ENCODE data around the gene REEP5.

DNA sequence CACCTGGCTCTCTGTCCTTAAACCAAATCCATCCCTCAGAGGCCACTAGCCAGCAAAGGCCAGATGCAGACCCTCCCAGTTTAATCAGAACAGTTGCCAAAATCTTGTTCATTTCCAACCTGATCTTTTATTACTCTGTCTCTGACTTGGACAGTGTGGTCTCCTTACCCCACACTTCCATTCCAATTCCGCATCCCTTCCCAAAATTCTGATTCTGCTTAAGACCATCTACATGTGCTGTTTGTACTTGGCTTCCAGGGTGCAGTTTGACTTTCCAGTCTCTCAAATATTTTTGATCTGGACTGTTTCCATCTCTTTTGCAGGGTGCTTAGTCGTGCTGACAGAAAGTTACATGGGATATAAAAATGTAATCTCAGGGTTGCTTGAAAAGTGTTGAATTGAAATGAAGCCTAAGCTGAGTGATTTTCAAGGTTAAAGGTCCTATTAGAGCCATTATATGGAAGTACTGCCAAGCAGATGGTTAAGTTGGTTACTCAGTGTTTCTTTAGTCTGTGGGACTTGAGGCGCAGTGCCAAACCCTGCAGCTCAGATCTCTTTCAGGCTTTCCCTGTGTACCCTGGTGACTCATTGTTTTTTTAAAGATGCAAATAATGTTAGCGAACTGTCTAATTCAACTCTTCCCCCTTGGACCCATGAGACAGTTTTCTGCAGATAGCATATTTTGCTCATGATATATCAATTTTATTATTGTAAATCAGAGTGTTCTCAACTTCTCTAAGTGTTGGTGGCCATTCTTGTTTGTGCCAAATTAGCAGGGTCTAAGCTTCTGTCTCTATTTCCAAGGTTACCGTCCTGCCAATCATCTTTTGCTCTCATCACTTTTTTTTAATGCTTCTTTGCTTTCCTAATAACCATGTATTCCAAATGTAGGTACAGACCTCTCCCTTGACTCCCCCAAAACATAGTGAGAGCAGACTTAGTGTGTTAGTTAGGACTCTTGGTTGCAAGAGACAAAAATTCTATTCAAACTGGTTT lies 36.4 kb upstream of the REEP5 start:
- TF ChIP-seq RAD21 (IDR thresholded peaks at IDR 0.05 in 1 of 2, conservative IDR thresholded peaks at IDR 0.05 in 1 of 2; ENCODE audit: low read depth in 2 of 2, low read length in 2 of 2) (no peak), JUND (IDR thresholded peaks at IDR 0.05; ENCODE audit: low read length) (no peak), TAF1 (IDR thresholded peaks at IDR 0.05; ENCODE audit: low read depth, low read length) (no peak), SP2 (IDR thresholded peaks at IDR 0.05; ENCODE audit: low read length) (no peak)
- TF ChIP-seq, protein P1, sequence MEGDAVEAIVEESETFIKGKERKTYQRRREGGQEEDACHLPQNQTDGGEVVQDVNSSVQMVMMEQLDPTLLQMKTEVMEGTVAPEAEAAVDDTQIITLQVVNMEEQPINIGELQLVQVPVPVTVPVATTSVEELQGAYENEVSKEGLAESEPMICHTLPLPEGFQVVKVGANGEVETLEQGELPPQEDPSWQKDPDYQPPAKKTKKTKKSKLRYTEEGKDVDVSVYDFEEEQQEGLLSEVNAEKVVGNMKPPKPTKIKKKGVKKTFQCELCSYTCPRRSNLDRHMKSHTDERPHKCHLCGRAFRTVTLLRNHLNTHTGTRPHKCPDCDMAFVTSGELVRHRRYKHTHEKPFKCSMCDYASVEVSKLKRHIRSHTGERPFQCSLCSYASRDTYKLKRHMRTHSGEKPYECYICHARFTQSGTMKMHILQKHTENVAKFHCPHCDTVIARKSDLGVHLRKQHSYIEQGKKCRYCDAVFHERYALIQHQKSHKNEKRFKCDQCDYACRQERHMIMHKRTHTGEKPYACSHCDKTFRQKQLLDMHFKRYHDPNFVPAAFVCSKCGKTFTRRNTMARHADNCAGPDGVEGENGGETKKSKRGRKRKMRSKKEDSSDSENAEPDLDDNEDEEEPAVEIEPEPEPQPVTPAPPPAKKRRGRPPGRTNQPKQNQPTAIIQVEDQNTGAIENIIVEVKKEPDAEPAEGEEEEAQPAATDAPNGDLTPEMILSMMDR (IDR thresholded peaks at IDR 0.05; ENCODE audit: control extremely low read depth in 1 of 3, insufficient read depth in 1 of 3, low read depth in 1 of 3, low read length in 3 of 3) = no peak
